HepG2 (cell line): Measurements from ENCODE around the gene USP32. TPM values are rescaled to one million over a fixed set of nuclear protein-coding genes. Genes with fewer than 3 reads are reported as not detected.
"Not testable (repeated sequence)": the region's sequence is repeated elsewhere in the genome, so short reads cannot be mapped to it uniquely, and the experiment has no call there.

Experiments used
- ATAC-seq: fragments of 200-7000 bp; cut with Tn5 transposase; 3 replicates; pipeline ENCODE4 v1.9.1; 2020; ENCODE audit warnings: mild to moderate bottlenecking, moderate library complexity
- BruUV-seq: library from RNA; stranded (reverse); fragments of 400-500 nt; replicated peaks from 2 replicates; lab custom pipeline; 2021; lab: Mats Ljungman, UMichigan
- CTCF ChIA-PET: fragments of 300-600 bp; formaldehyde crosslinking; extraction: SDS; loops from one replicate; lab custom pipeline; 2021; ENCODE audit warnings: low total read pairs, inconsistent platforms, low intra/inter-chr PET ratio; lab: Yijun Ruan, JAX
- POLR2A ChIA-PET: fragments of 350-600 bp; sonication (Branson Sonifier 250); formaldehyde crosslinking; loops from one replicate; lab custom pipeline; 2020; ENCODE audit warnings: antibody characterized with exemption, inconsistent platforms; lab: Yijun Ruan, JAX
- DNase-seq: peaks from one replicate; pipeline ENCODE4 v3.0.0-alpha.2; 2015; ENCODE audit warnings: low spot score
- FAIRE-seq: peaks from 3 replicates; lab custom pipeline; 2011; peaks lifted over from hg19 to GRCh38; lab: Jason Lieb, UNC
- H2AFZ ChIP-seq: one replicate; pipeline ENCODE4 v1.6.1; 2011; ENCODE audit warnings: low read length, inconsistent platforms
- H3K27ac ChIP-seq: fragments of 300-600 bp; 3 replicates; pipeline ENCODE4 v1.8.0; 2011; ENCODE audit warnings: mixed run types, mild to moderate bottlenecking, mixed read lengths, low read length, inconsistent platforms; ENCODE audit not compliant: insufficient read depth; ENCODE audit errors: extremely low read length
- H3K27me3 ChIP-seq, 2 experiments: fragments of 200-600 bp in 1 of 2; 2 replicates in 1 of 2; 3 replicates in 1 of 2; pipeline versions ENCODE4 v1.6.0 to v1.8.0; 2011; ENCODE audit warnings: low read length in 2 of 2, mild to moderate bottlenecking in 2 of 2, moderate library complexity in 2 of 2, inconsistent platforms in 1 of 2; ENCODE audit not compliant: insufficient read depth in 2 of 2, control insufficient read depth in 1 of 2
- H3K36me3 ChIP-seq, 2 experiments: fragments of 200-600 bp in 1 of 2; replicated peaks in 1 of 2; 2 replicates in 1 of 2; 3 replicates in 1 of 2; pipeline versions ENCODE4 v1.5.1 to v1.8.0; 2011; ENCODE audit warnings: low read length in 2 of 2, inconsistent platforms in 1 of 2; ENCODE audit not compliant: insufficient read depth in 2 of 2, control insufficient read depth in 1 of 2
- H3K4me1 ChIP-seq: 2 replicates; pipeline ENCODE4 v1.5.1; 2012; ENCODE audit warnings: low read length, inconsistent platforms; ENCODE audit not compliant: insufficient read depth
- H3K4me2 ChIP-seq: 2 replicates; pipeline ENCODE4 v1.6.0; 2011; ENCODE audit warnings: low read depth, low read length, inconsistent platforms
- H3K4me3 ChIP-seq, 3 experiments: fragments of 200-600 bp in 1 of 3; sonication (generic), shearing (Covaris generic) in 1 of 3; replicated peaks in 1 of 3; 2 replicates each; pipeline ENCODE4 v1.5.1; 2011 to 2016; ENCODE audit warnings: low read length in 3 of 3, inconsistent platforms in 2 of 3, low read depth in 2 of 3, mild to moderate bottlenecking in 2 of 3, control low read depth in 1 of 3, mixed read lengths in 1 of 3; ENCODE audit not compliant: insufficient read depth in 1 of 3
- H3K79me2 ChIP-seq: one replicate; pipeline ENCODE4 v1.6.1; 2011; ENCODE audit warnings: low read length, inconsistent platforms; ENCODE audit not compliant: insufficient read depth
- H3K9ac ChIP-seq: 2 replicates; pipeline ENCODE4 v1.6.0; 2011; ENCODE audit warnings: mild to moderate bottlenecking, low read depth, low read length, inconsistent platforms; ENCODE audit not compliant: insufficient read depth
- H3K9me3 ChIP-seq: 2 replicates; pipeline ENCODE4 v1.5.1; 2012; ENCODE audit warnings: mild to moderate bottlenecking, low read length
- H4K20me1 ChIP-seq: 2 replicates; pipeline ENCODE4 v1.6.0; 2011; ENCODE audit warnings: inconsistent platforms, mild to moderate bottlenecking, low read length, moderate library complexity; ENCODE audit not compliant: insufficient read depth
- MED8 ChIP-seq: sonication (generic); formaldehyde crosslinking; IDR thresholded peaks from 2 replicates; pipeline ENCODE4 v1.8.1; 2023; ENCODE audit warnings: mild to moderate bottlenecking, missing genetic modification reagents; ENCODE audit not compliant: insufficient replicate concordance
- RAD21 ChIP-seq: fragments of 450-650 bp; formaldehyde crosslinking; IDR thresholded peaks from 2 replicates; pipeline ENCODE4 v1.5.0; 2020; ENCODE audit warnings: mild to moderate bottlenecking
- SMC3 ChIP-seq: IDR thresholded peaks from 2 replicates; pipeline ENCODE4 v1.6.1; 2011; ENCODE audit warnings: low read length, improper control_type of control experiment
- STAG1 ChIP-seq: sonication (generic); formaldehyde crosslinking; IDR thresholded peaks from 2 replicates; pipeline ENCODE4 v1.4.0; 2020; ENCODE audit warnings: missing genetic modification reagents
- WGBS: methylation state at CpG from one replicate; pipeline ENCODE4 v1.1.6; 2017; ENCODE audit warnings: low lambda C conversion rate; 5-methylcytosine and 5-hydroxymethylcytosine counted together
- in situ Hi-C: cut with HindIII; loops from 2 replicates; pipeline ENCODE4 v1.10.0; 2017; ENCODE audit warnings: low pct_unique_long_range_greater_than_20kb; ENCODE audit not compliant: extremely low pct_ligation_motif_present
- intact Hi-C: fragments of 100-400 bp; cut with micrococcal nuclease; formaldehyde crosslinking; loops from one replicate; pipeline ENCODE4 v1.10.0; 2022; ENCODE audit not compliant: unreplicated experiment
- polyA plus RNA-seq, 8 experiments: library from polyadenylated mRNA; depleted of rRNA in 3 of 8; stranded (reverse) in 7 of 8; unstranded in 1 of 8; fragments of >200 nt; fragmentation: Illumina TruSeq in 4 of 8; extraction: Trizol in 4 of 8; gene quantifications; 2 replicates each; pipeline versions ENCODE4 v1.2.1 to v1.2.3, GENCODE V29; 2011 to 2016; ENCODE audit warnings: low read depth in 4 of 8, missing spikeins in 1 of 8, mixed read lengths in 1 of 8; ENCODE audit not compliant: insufficient read depth in 1 of 8
- total RNA-seq, 5 experiments: library from RNA; depleted of rRNA; stranded (reverse); fragments of >200 nt; fragmentation: Illumina TruSeq; extraction: Trizol; gene quantifications; 2 replicates each; pipeline ENCODE4 v1.2.3, GENCODE V29; 2016; ENCODE audit warnings: low read depth in 1 of 5
- TF ChIP-seq, protein P1 (sequence below): sonication (generic); formaldehyde crosslinking; IDR thresholded peaks from 2 replicates; pipeline ENCODE4 v1.5.0; 2020; ENCODE audit warnings: mild to moderate bottlenecking, missing genetic modification reagents, moderate library complexity
- TF ChIP-seq, protein P2 (sequence below): sonication (generic); formaldehyde crosslinking; IDR thresholded peaks from 2 replicates; pipeline ENCODE4 v1.5.0; 2020; ENCODE audit warnings: mild to moderate bottlenecking, missing genetic modification reagents

Gene USP32
- total and polyA plus RNA-seq, 2 of the 13 experiments (the other 11 are each of a cell fraction or from before 2014, with no cell fraction given), result 24.9 to 39.9 TPM

DNA sequence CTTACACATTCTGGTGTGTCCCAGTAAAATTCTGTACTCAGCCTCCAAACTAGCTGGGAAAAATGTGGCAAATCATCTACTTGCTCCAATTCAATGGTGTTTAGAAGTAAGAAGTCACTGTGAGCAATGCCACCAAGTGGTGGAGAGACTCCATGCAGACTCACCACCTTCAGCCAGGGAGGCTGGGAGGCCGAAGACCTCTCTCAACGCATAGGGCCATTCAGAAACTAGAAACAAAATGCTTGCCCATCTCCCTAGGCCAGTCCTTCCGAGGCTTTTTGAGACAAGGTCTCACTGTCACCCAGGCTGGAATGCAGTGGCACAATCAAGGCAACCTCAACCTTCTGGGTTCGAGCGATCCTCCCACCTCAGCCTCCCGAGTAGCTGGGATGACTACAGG is 217.2 kb downstream of the USP32 start:
- Histone ChIP-seq H3K4me1 (peaks cover 43% of the 10 kb centered on the region), H3K36me3 (peaks cover 0 to 10% of the 10 kb centered on the region in 2 experiments; a peak in 3 of 5 replicates)
- H3K9me3 ChIP-seq, in situ Hi-C loops, H2AFZ ChIP-seq, H3K79me2 ChIP-seq, CTCF ChIA-PET, H3K27me3 ChIP-seq, H3K4me2 ChIP-seq, POLR2A ChIA-PET, BruUV-seq, H3K4me3 ChIP-seq, H4K20me1 ChIP-seq, H3K27ac ChIP-seq, H3K9ac ChIP-seq, FAIRE-seq: not testable (repeated sequence)
- DNase-seq (peak; percentile 36), ATAC-seq (peak; percentile 58)
- intact Hi-C loops, result loop anchor here (2.0 kb wide), 1 partner anchor 32 kb away; no protein-coding TSS in a partner anchor
- 92% methylated on average over 6 of the region's 6 CpGs for WGBS
- TF ChIP-seq RAD21, result peak; percentile 28; the same call in 1 of the 2 replicates
- peak; percentile 17; the same call in 1 of the 2 replicates for TF ChIP-seq SMC3
- TF ChIP-seq, protein P1, sequence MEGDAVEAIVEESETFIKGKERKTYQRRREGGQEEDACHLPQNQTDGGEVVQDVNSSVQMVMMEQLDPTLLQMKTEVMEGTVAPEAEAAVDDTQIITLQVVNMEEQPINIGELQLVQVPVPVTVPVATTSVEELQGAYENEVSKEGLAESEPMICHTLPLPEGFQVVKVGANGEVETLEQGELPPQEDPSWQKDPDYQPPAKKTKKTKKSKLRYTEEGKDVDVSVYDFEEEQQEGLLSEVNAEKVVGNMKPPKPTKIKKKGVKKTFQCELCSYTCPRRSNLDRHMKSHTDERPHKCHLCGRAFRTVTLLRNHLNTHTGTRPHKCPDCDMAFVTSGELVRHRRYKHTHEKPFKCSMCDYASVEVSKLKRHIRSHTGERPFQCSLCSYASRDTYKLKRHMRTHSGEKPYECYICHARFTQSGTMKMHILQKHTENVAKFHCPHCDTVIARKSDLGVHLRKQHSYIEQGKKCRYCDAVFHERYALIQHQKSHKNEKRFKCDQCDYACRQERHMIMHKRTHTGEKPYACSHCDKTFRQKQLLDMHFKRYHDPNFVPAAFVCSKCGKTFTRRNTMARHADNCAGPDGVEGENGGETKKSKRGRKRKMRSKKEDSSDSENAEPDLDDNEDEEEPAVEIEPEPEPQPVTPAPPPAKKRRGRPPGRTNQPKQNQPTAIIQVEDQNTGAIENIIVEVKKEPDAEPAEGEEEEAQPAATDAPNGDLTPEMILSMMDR, result peak; percentile 64
- TF ChIP-seq, protein P2, sequence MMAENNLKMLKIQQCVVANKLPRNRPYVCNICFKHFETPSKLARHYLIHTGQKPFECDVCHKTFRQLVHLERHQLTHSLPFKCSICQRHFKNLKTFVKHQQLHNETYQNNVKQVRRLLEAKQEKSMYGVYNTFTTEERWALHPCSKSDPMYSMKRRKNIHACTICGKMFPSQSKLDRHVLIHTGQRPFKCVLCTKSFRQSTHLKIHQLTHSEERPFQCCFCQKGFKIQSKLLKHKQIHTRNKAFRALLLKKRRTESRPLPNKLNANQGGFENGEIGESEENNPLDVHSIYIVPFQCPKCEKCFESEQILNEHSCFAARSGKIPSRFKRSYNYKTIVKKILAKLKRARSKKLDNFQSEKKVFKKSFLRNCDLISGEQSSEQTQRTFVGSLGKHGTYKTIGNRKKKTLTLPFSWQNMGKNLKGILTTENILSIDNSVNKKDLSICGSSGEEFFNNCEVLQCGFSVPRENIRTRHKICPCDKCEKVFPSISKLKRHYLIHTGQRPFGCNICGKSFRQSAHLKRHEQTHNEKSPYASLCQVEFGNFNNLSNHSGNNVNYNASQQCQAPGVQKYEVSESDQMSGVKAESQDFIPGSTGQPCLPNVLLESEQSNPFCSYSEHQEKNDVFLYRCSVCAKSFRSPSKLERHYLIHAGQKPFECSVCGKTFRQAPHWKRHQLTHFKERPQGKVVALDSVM (CRISPR knock-in tag), result peak; percentile 97
- peak; percentile 58 for TF ChIP-seq STAG1
- peak; percentile 15 for TF ChIP-seq MED8 (CRISPR knock-in tag)
